HG02938 (cell line): Measurements from ENCODE around the gene ZMYND8.
"Not testable (repeated sequence)": the region's sequence is repeated elsewhere in the genome, so short reads cannot be mapped to it uniquely, and the experiment has no call there.

Source experiments
- ATAC-seq: cut with Tn5 transposase; IDR thresholded peaks from one replicate; pipeline ENCODE4 v1.9.1; 2021; ENCODE audit warnings: mild to moderate bottlenecking, moderate library complexity; ENCODE audit not compliant: unreplicated experiment

ZMYND8 gene

GRCh38 chr20:47189060-47189459 is 167.4 kb downstream of the ZMYND8 start:
- ATAC-seq: no peak

DNA sequence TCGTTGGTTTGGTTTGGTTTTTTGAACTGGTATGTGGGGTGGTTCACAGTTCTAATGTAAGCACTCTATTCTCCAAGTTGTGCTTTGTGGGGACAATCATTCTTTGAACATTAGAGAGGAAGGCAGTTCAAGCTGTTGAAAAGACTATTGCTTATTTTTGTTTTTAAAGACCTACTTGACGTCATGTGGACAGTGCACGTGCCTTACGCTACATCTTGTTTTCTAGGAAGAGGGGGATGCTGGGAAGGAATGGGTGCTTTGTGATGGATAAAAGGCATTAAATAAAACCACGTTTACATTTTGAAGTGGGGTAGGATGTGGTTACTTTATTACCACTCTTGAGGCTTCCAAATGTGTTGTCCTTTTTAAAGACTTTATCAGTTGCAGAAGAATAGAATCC is 168.0 kb downstream of the ZMYND8 start:
- ATAC-seq: no peak

DNA sequence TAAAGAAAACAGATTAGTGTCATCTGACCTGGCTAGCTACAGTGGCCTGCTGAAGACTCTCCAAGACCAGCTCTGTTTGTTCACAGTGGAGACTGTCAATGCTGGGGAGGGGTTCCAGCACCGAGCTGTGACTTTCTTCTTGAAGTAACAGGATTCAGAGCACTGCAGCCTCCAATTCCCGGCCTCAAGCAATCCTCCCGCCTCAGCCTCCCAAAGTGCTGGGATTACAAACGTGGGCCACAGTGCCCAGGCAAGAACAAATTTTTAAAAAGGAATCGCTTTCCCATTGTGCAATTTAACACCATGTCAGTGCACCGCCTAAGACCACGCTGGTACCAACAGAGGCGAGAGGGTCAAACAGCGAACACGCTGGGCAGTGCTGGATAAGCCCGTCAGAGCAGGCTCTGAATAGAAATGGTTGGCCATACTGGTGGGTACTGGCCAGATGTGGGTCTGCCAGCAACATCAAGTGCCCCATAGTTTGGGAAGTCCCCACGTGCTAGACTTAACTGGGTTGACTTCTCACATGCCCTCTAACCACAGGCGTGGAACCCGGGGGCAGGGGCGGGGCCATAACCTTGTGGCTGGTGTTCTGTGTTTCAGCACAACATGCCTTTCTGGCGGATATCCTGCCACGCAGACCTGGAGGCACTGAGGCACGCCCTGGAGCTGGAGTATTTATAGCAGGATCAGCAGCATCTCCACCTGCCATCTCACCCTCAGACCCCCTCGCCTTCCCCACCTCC is 168.9 kb downstream of the ZMYND8 start:
- ATAC-seq: no peak

- ATAC-seq: no peak
Observed at GRCh38 chr20:47183367-47183766, 173.1 kb downstream of the ZMYND8 start.

DNA sequence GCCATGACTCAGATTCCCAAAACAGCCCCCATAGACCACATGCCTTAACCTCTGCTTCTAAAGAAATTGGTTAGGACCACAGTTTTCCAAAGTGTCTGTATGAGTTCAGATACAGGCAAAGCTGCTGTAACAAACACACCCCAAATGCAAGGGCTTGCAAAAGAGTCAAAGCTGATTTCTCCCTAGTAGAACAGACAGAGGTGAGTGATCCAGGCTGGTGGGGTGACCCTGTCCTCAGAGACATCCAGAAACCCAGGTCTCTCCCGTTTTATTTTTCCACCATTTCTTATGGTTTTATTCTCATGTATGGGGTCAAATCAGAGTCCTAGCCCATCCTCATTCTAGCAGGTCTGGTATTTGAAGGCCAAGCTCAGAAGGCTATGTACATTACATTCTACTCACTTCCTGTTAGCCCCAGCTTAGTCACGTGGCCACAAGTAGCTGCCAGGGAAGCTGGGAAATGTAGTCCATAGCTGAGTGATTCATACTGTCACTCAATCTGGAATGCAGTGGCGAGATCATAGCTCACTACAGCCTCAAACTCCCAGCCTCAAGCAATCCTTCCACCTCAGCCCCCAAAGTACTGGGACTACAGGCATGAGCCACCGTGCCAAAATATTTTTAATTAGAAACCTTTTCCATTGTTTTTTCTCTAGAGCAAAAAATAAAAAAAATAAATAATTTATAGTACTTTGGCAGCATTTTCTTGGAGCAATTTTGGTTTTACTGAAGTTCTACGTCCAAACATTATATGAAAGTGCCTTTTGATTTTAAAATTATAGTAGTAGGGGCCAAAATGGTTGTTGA is 175.2 kb downstream of the ZMYND8 start:
- no peak for ATAC-seq

GRCh38 chr20:47179267-47179666 is 177.2 kb downstream of the ZMYND8 start:
- no peak for ATAC-seq

DNA sequence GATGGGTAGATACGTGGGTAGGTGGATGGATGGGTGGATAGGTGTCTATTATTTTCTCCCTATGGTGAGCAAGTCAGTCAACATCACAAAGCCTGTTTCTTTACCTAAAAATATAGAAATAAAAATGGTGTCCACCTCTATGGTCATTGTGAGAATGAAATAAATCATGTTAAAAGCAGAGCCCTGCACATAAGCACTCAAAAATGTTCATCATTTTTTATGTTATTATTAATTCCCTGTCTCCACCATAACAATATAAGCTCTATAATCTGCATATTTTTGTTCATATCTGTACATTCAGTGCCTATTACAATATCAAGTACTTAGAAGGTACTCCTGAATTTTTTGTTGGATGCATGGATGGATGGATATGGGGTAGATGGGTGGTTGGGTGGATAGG is 177.6 kb downstream of the ZMYND8 start:
- no peak for ATAC-seq

GRCh38 chr20:47178277-47178676 is 178.2 kb downstream of the ZMYND8 start:
- no peak for ATAC-seq

GRCh38 chr20:47176217-47176616 is 180.3 kb downstream of the ZMYND8 start:
- ATAC-seq: not testable (repeated sequence)

DNA sequence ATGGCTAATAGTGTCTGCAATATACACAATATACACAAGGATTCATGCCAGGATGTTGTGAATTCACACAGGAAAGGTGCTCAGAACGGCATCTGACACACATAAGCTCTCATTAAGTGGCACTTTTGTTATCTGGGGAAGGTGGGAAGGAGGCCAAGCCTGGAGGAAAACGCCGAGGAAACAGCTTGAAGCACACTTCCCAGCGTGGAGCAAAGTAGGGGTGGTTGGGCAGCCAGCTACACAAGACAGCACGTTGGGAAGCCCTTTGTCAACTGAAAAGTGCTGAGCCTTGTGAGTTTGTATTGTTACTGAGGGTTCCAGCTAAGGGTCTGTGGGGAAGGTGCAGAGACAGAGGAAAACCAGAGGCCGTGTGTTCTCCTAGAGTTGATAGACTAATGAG is 181.0 kb downstream of the ZMYND8 start:
- ATAC-seq: no peak

- ATAC-seq: no peak
Observed at GRCh38 chr20:47174456-47175243, 181.8 kb downstream of the ZMYND8 start.

DNA sequence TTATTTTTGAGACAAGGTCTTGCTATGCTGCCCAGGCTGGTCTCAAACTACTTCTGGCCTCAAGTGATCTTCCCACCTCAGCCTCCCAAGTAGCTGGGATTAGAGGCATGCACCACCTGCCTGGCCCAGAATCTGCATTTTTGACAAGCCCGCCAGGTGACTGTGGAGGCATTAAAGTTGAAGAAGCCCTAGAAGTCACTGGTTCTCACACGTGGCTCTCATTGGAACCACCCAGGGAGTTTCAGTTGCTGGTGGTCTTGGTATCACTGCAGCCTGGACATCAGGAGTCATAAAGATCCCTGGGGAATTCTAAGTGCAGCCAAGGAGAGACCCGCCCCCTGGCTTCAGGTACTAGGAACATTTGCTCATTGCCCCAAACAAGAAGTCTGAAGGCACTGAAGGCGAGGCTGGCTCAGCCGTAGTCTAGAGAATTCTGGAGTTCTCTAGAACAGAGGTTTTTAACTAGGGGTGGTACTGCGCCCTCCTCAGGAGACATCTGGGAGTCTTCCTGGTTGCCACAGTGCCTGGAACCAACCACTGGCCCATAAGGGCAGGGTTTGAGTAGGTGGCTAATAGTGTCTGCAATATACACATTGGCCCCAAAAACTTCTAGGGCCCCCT is 182.8 kb downstream of the ZMYND8 start:
- ATAC-seq: no peak

GRCh38 chr20:47172579-47172978 is 183.9 kb downstream of the ZMYND8 start:
- no peak for ATAC-seq

- ATAC-seq: no peak
Observed at GRCh38 chr20:47167846-47168245, 188.7 kb downstream of the ZMYND8 start.

DNA sequence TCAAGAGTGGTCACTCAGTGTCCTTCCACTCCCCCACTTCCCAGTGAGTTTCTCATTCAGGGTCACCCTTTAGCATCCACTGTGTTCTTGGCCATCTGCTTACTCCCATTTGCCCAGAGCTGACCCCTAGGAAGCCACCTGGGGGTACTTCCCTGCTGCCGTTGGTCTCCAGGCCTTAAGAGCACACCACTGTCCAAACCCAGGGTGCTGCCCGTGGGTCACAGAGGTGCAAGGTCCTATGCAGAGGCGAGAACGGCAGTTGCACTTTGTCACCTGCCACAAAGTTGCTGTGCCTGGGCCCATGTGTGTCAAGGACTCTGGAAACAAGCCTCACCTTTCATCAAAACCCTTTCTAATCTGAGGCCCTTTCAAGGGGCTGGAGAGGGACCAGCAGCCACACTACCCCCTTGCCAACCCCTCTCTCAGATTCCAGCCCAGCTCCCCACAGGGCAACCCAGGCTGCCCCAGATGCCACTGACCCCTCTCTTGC is 191.1 kb downstream of the ZMYND8 start:
- ATAC-seq: no peak

- ATAC-seq: no peak
Observed at GRCh38 chr20:47164140-47164539, 192.4 kb downstream of the ZMYND8 start.

GRCh38 chr20:47161411-47161810 is 195.1 kb downstream of the ZMYND8 start:
- no peak for ATAC-seq

DNA sequence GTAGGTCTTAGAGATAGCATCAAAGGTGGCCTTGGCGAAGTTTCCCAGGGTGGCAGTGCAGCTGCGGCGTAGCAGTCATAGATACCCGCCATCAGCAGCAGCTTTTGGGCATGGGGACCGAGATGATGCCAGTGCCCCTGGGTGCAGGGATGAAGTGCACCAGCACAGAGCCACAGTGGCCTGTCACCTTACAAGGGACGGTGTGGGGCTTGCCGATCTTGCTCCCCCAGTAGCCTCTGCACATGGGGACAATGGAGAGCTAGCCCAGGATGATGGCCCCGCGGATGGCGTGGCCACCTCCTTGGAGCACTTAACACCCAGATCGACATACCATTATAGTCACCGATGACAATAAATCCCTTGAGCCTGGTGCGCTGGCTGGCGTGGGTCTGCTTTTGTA is 195.5 kb downstream of the ZMYND8 start:
- no peak for ATAC-seq

GRCh38 chr20:47160240-47160639 is 196.3 kb downstream of the ZMYND8 start:
- no peak for ATAC-seq
